GM18951 (cell line): ENCODE results near the gene OR6S1.
A peak's percentile ranks its signal among the peaks of the same experiment; 100 is the strongest.

ENCODE experiments used
- POLR2A ChIP-seq: IDR thresholded peaks from 4 replicates; pipeline ENCODE4 v1.6.1; 2011; ENCODE audit warnings: mild to moderate bottlenecking; ENCODE audit not compliant: insufficient read length, insufficient read depth; ENCODE audit errors: extremely low read depth
- in situ Hi-C: fragments of 300-500 bp; cut with MboI; formaldehyde crosslinking; loops from one replicate; pipeline ENCODE4 v1.12.0; 2022; ENCODE audit warnings: low sequenced_read_pairs, mixed read lengths, inconsistent platforms; ENCODE audit not compliant: unreplicated experiment

The OR6S1 gene

GRCh38 chr14:20641591-20641990, at the start of gene OR6S1:
Gene OR6S1, minus strand, starts transcription at chr14:20641691. Its CDS starts 0 bp downstream, at chr14:20641691.
- no peak for TF ChIP-seq POLR2A
- in situ Hi-C loops, result no loop called here

- TF ChIP-seq POLR2A, result no peak
- in situ Hi-C loops, result no loop called here
These were observed 49.6 kb upstream of the OR6S1 start for GRCh38 chr14:20690848-20691640.

DNA sequence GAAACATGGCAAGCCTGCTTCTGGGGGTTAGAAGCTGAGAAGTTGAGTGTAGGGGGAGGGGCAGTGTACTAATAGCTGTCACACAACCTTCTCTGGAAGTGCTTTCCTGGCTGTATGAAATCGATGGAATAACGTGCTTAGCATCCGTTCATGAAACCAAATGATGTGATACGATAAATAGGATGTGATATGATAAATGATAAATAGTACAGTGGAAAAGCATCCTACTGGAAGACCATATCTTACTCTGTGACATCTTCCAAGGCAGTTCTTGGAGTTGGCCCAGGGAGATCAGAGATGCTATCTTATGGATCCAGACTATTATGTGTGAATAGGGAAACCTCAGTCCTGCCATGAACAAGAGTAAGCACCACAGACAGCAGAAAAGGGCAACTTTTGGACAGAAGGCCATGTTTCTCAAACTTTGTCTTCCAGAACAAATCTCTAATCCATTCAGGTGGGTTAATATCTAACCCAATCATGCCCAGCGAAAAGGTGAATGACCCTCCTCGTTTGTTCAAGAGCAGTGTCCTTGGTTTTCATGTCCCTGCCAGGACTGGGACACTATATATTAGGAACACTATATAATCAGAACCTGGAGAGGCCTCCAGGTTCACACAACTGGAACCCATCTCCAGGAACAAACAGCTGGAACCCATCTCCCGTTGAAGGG, 46.8 kb upstream of the OR6S1 start, which contains the start of gene ANG:
TSS of gene ANG (plus strand) at position 598 of the 673 bp plus-strand sequence. CDS start 4,801 bp downstream, outside the sequence.
- TF ChIP-seq POLR2A, result no peak
- in situ Hi-C loops, result loop anchor here (5.0 to 10.0 kb wide), 3 partner anchors 54 to 354 kb away; partner anchors contain the start of gene CCNB1IP1

DNA sequence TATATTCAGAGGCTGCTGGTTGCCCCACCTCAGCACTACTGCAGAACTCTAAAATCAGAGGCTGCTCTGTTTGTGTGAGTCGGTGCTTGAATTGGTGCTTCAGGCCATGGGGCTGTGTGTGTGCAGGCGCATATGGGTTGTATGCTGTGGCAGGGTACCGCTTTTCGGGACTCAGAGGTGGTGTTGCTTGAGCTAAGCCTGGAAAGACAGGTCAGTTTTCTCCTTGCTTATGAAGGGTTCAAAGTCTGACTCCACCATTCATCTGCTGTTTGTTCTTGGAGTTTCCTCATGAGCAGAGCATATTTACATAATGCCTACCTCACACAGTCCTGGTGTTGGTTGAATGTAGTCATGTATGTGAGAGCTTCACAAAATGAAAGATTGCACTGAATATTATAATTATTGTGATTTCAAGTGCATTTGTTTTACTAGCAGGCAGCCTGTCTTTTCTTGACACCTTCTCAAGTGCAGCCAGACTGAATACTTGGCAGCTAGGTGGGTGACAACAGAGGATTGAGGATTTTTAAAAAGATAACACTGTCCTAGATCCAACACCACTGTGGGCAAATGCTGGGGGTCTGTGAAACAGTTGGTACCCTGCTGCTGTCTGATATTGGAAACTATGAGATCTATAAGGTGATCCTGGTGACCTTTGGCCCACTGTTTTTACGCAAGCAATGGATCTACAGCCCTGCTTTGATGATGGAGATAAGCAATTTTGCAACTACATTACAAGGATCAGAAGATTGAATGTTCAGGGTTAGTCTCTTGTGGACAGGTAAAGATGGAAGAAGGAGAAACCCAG, 46.1 kb upstream of the OR6S1 start:
- in situ Hi-C loops, result loop anchor here (5.0 to 10.0 kb wide), 3 partner anchors 53 to 353 kb away; partner anchors contain the start of gene CCNB1IP1
- TF ChIP-seq POLR2A, result no peak

DNA sequence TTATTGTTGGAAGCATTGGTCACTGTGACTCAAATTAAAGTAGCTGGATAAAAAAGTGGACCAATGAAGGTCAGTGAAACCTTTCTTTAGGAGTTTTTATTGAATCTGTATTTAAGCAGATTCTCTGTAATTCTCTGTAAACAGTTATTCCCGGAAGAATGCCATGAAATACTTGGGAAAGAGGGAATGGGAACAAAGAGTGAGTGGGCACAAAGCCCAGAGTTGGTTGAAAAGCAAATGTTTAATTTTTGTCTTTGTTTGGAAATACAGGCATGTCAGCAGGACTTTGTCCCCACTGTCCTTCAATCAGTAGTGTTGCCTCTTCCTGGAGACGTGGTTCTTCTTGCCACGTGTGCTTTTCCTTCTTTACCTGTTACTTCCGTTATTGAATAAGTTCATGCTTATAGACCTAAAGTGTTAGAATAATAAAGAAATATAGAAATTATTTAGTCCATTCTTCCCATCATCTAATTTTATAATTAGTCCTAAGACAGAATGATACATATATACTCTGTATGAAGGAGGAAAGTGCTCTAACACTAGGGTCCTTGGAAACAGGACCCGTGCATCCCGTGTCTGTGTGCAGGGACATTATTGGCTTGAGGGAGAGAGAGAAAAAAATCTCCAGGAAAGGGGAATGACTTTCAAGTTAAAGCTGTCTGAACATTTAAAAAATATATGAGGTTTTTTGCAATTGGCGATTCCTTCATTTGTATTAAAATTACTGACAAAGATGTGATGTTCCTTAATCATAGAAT, 45.1 kb upstream of the OR6S1 start:
- TF ChIP-seq POLR2A, result no peak
- in situ Hi-C loops, result loop anchor here (5.0 to 10.0 kb wide), 3 partner anchors 52 to 352 kb away; partner anchors contain the start of gene CCNB1IP1

DNA sequence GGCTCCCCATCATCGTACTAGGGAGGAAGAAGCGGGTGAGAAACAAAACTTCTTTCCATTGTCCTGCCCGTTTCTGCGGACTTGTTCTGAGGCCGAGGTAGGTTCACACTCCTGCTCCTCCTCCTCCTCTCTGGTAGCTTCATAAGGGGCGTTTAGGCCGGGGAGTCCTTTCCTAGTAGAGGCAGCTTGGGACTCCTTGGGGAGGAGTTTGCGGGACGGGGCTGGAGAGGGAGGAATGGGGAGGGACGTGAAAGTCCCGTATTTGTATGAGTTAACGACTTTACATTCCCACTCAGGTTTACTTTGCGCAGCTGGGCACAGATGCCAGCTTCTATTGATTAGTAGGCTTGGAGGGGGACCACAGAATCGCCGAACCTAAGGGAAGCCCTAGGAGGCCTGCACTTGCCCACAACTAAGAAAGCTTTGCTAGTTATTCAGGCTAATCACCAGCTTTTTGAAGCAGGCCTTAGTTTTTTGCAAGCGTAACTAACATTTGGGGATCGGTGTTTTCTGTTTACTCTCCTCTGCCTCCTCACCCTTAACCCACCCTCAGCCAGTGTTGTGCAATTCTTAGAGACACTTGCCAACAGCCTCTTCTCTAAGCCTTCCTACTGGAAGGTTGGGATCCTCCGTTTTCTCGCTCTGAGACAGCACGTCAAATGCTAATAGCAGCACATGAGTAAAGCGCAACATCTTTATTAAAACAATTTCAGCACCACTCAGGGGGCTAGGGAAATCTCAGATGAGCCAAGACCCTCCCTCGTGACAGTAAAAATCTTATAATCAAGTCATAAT, 43.4 kb upstream of the OR6S1 start:
- TF ChIP-seq POLR2A, result no peak
- in situ Hi-C loops, result loop anchor here (5.0 to 10.0 kb wide), 3 partner anchors 50 to 350 kb away; partner anchors contain the start of gene CCNB1IP1

DNA sequence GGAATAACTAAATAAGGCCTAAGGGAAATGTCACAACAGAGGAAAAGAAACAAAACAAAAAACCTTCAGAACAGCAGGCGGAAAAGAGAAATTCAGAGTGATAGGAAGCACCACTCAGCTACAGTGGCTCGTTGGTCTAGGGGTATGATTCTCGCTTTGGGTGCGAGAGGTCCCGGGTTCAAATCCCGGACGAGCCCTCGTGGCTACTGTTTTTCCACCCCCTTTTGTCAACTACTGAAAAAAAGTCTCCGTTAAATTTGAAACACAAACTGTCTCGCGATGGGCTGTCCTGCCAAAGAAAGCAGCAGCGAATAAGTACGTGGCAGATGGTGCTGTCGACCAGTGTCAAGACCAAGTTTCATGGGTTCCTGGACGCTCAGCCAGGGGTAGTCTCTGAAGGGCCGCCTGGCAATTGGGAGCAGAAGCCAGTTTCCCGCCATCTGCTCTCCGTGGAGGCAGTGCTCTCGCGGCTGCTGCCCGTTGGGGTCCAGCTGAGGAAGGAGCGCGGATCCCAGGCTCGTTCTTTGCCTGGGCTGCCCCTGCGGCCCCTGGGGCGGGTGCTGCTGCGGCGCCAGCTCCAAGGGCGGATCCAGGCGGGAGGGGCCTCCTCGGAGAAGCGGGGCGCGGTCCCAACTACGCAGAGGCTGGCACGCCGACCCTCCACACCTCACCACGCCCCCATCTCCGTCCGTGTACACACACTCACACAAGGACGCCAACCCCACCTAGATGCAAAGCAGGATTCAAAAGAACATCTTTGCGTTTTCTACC, 42.6 kb upstream of the OR6S1 start, which contains the start of gene RNASE4:
TSS of gene RNASE4 (plus strand) at position 670 of the 771 bp plus-strand sequence. CDS start 14,812 bp downstream, outside the sequence.
- in situ Hi-C loops, result loop anchor here (10.0 kb wide), 2 partner anchors 49 to 349 kb away; partner anchors contain the start of gene CCNB1IP1
- peak; percentile 54 for TF ChIP-seq POLR2A

GRCh38 chr14:20683125-20683890, 41.8 kb upstream of the OR6S1 start:
- TF ChIP-seq POLR2A, result no peak
- in situ Hi-C loops, result loop anchor here (10.0 kb wide), 2 partner anchors 49 to 349 kb away; partner anchors contain the start of gene CCNB1IP1

- peak; percentile 73 for TF ChIP-seq POLR2A
- in situ Hi-C loops, result loop anchor here (10.0 kb wide), 2 partner anchors 48 to 348 kb away; partner anchors contain the start of gene CCNB1IP1
These were observed 41.1 kb upstream of the OR6S1 start for GRCh38 chr14:20682435-20683124.
